ENCODE results near the gene LANCL2. TPM values are rescaled to one million over a fixed set of nuclear protein-coding genes. Genes with fewer than 3 reads are reported as not detected.
"Not testable (repeated sequence)": the region's sequence is repeated elsewhere in the genome, so short reads cannot be mapped to it uniquely, and the experiment has no call there.

Gene LANCL2
- total RNA-seq, 1 donor from 2014 or later = 18.5 TPM

GRCh38 chr7:55467047-55467593, 102.0 kb downstream of the LANCL2 start:
- no peak for TF ChIP-seq CTCF (IDR thresholded peaks at IDR 0.05; ENCODE audit: insufficient read depth, low read length, poor library complexity, severe bottlenecking)
- no peak for DNase-seq (ENCODE audit: low read depth)

GRCh38 chr7:55468495-55468894, 103.4 kb downstream of the LANCL2 start:
- Histone ChIP-seq H3K4me3 (ENCODE audit: low read depth, low read length) (no peak overlapping the region), H3K27me3 (ENCODE audit: control insufficient read depth, insufficient read depth, low read length) (no peaks in the 10 kb centered on the region), H3K36me3 (ENCODE audit: control insufficient read depth, insufficient read depth, low read length) (no peaks in the 10 kb centered on the region)
- TF ChIP-seq CTCF (IDR thresholded peaks at IDR 0.05; ENCODE audit: insufficient read depth, low read length, poor library complexity, severe bottlenecking) = no peak
- DNase-seq (ENCODE audit: low read depth) = no peak

More at GRCh38 chr7:55467047-55467593, 102.0 kb downstream of the LANCL2 start:
- no peaks in the 10 kb centered on the region for H3K27me3 ChIP-seq (ENCODE audit: control insufficient read depth, insufficient read depth, low read length)
- H3K4me3 ChIP-seq (ENCODE audit: low read depth, low read length) = no peak overlapping the region
- no peaks in the 10 kb centered on the region for H3K36me3 ChIP-seq (ENCODE audit: control insufficient read depth, insufficient read depth, low read length)

GRCh38 chr7:55469271-55469681, 104.1 kb downstream of the LANCL2 start:
- DNase-seq (ENCODE audit: low read depth) = no peak
- Histone ChIP-seq H3K36me3 (ENCODE audit: control insufficient read depth, insufficient read depth, low read length) (no peaks in the 10 kb centered on the region), H3K4me3 (ENCODE audit: low read depth, low read length) (no peak overlapping the region), H3K27me3 (ENCODE audit: control insufficient read depth, insufficient read depth, low read length) (no peaks in the 10 kb centered on the region)
- no peak for TF ChIP-seq CTCF (IDR thresholded peaks at IDR 0.05; ENCODE audit: insufficient read depth, low read length, poor library complexity, severe bottlenecking)

GRCh38 chr7:55469721-55470120, 104.6 kb downstream of the LANCL2 start:
- no peak for DNase-seq (ENCODE audit: low read depth)
- H3K4me3 ChIP-seq (ENCODE audit: low read depth, low read length) = no peak overlapping the region
- H3K27me3 ChIP-seq (ENCODE audit: control insufficient read depth, insufficient read depth, low read length) = no peaks in the 10 kb centered on the region
- no peaks in the 10 kb centered on the region for H3K36me3 ChIP-seq (ENCODE audit: control insufficient read depth, insufficient read depth, low read length)
- TF ChIP-seq CTCF (IDR thresholded peaks at IDR 0.05; ENCODE audit: insufficient read depth, low read length, poor library complexity, severe bottlenecking) = no peak

GRCh38 chr7:55470261-55470660, 105.1 kb downstream of the LANCL2 start:
- TF ChIP-seq CTCF (IDR thresholded peaks at IDR 0.05; ENCODE audit: insufficient read depth, low read length, poor library complexity, severe bottlenecking) = no peak
- DNase-seq (ENCODE audit: low read depth) = no peak
- no peak overlapping the region for H3K4me3 ChIP-seq (ENCODE audit: low read depth, low read length)
- no peaks in the 10 kb centered on the region for H3K27me3 ChIP-seq (ENCODE audit: control insufficient read depth, insufficient read depth, low read length)
- H3K36me3 ChIP-seq (ENCODE audit: control insufficient read depth, insufficient read depth, low read length) = no peaks in the 10 kb centered on the region

- DNase-seq (ENCODE audit: low read depth); H3K4me3 ChIP-seq (ENCODE audit: low read depth, low read length); H3K36me3 ChIP-seq (ENCODE audit: control insufficient read depth, insufficient read depth, low read length); H3K27me3 ChIP-seq (ENCODE audit: control insufficient read depth, insufficient read depth, low read length): not testable (repeated sequence)
Observed at GRCh38 chr7:55471594-55471993, 106.5 kb downstream of the LANCL2 start.

- not testable (repeated sequence) for H3K4me3 ChIP-seq (ENCODE audit: low read depth, low read length); H3K36me3 ChIP-seq (ENCODE audit: control insufficient read depth, insufficient read depth, low read length); H3K27me3 ChIP-seq (ENCODE audit: control insufficient read depth, insufficient read depth, low read length); DNase-seq (ENCODE audit: low read depth)
Observed at GRCh38 chr7:55472406-55472805, 107.3 kb downstream of the LANCL2 start.

All from kidney epithelial cell (primary cell).